H7 (cell line): ENCODE results near the gene PDLIM1. TPM values are rescaled to one million over a fixed set of nuclear protein-coding genes. Genes with fewer than 3 reads are reported as not detected.
A peak's percentile ranks its signal among the peaks of the same experiment; 100 is the strongest.
"Not testable (repeated sequence)": the region's sequence is repeated elsewhere in the genome, so short reads cannot be mapped to it uniquely, and the experiment has no call there.

Experiments
- DNase-seq: peaks from one replicate; pipeline ENCODE4 v3.0.0; 2012
- H3K27me3 ChIP-seq: 2 replicates; pipeline ENCODE4 v1.6.0; 2011; ENCODE audit warnings: mild to moderate bottlenecking, low read length; ENCODE audit not compliant: control insufficient read depth, insufficient read depth
- H3K36me3 ChIP-seq: replicated peaks from 2 replicates; pipeline ENCODE4 v1.5.1; 2011; ENCODE audit warnings: low read length; ENCODE audit not compliant: control insufficient read depth, insufficient read depth
- H3K4me3 ChIP-seq: 2 replicates; pipeline ENCODE4 v1.5.1; 2011; ENCODE audit warnings: low read depth, mild to moderate bottlenecking, control low read depth, low read length, moderate library complexity; ENCODE audit not compliant: insufficient read depth
- total RNA-seq: library from RNA; depleted of rRNA; stranded (reverse); fragments of >200 nt; shearing (Covaris generic); gene quantifications from 2 replicates; pipeline ENCODE4 v1.2.3, GENCODE V29; 2014

PDLIM1 gene
- total RNA-seq, 1 experiment from 2014 or later: 32.4 TPM

- H3K36me3 ChIP-seq: peaks cover 2% of the 10 kb centered on the region; the same call in 1 of the 2 replicates
- no peak for DNase-seq
These were observed 73.3 kb downstream of the PDLIM1 start for GRCh38 chr10:95217476-95217875.

GRCh38 chr10:95214793-95215192 lies 76.0 kb downstream of the PDLIM1 start:
- no peaks in the 10 kb centered on the region for H3K27me3 ChIP-seq
- DNase-seq: no peak
- H3K4me3 ChIP-seq: no peak overlapping the region
- peaks cover 2% of the 10 kb centered on the region; the same call in 1 of the 2 replicates for H3K36me3 ChIP-seq

More at GRCh38 chr10:95217476-95217875, 73.3 kb downstream of the PDLIM1 start:
- H3K4me3 ChIP-seq: no peak overlapping the region
- no peaks in the 10 kb centered on the region for H3K27me3 ChIP-seq

GRCh38 chr10:95214369-95214768 lies 76.4 kb downstream of the PDLIM1 start:
- peaks cover 2% of the 10 kb centered on the region; the same call in 1 of the 2 replicates for H3K36me3 ChIP-seq
- no peak overlapping the region for H3K4me3 ChIP-seq
- no peak for DNase-seq
- H3K27me3 ChIP-seq: no peaks in the 10 kb centered on the region

DNA sequence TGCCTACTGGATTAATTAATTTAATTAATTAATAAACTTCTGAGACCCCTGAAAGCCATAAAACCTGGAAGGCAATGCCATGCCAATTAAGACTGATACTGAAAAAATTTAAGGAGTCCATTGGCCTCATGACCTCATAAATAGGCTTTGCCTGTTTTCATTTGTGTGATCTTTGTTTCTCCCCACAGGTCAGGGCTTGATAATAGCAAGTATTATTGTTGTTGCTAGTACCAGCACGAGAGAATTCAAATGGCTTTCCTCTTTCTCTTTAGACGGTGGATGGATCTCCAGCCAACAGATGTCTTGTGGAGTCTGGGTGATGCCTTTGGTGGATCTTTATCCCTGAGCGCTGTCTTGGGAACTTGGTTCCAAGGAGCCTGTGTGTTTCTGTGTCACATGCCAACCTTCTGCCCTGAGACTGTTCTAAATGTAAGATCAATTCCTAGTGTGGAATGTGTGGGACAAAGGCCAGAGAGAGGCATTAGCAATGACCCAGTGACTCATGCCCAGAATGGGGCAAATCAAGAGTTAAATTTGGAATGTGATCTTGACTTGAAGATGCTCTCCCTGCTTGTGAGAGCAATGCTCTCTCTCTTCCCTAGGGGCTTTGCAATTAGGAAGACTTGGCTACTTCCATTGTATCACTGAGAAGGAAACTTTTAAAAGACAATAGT lies 79.1 kb downstream of the PDLIM1 start:
- Histone ChIP-seq H3K27me3 (no peaks in the 10 kb centered on the region), H3K36me3 (peaks cover 2% of the 10 kb centered on the region; the same call in 1 of the 2 replicates), H3K4me3 (no peak overlapping the region)
- no peak for DNase-seq

DNA sequence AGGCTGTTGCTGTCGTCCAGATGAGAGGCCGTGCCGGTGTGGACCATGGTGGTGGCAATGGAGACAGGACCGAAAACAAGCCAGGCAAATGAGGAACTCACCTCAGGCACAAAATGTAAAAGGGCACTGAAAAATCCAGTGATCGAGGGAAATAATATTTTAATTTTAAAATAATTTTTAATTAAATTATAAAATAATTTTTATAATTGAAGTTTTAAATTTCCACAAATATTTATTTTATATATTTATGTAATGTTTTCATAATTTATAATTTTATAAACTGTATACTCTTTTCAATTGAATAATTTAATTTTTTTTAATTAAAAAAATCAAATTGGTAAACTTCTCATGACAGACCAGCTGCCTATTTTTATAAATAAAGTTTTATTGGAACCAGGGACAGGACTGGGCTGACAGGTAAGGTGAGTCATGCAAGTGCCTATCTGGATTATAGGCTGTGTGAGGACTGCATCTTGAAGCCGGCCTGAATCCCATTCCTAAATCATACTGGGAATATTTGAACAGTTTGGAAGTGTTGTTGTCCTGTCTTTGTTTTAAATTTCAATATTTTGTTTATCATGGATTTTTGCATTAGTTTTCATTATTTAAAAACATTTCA lies 81.2 kb downstream of the PDLIM1 start:
- DNase-seq: no peak
- H3K36me3 ChIP-seq: no peaks in the 10 kb centered on the region
- no peak overlapping the region for H3K4me3 ChIP-seq
- H3K27me3 ChIP-seq: no peaks in the 10 kb centered on the region

- H3K36me3 ChIP-seq: no peaks in the 10 kb centered on the region
- no peak for DNase-seq
- H3K4me3 ChIP-seq: no peak overlapping the region
- no peaks in the 10 kb centered on the region for H3K27me3 ChIP-seq
These were observed 82.0 kb downstream of the PDLIM1 start for GRCh38 chr10:95208702-95209391.

GRCh38 chr10:95202865-95203264 lies 87.9 kb downstream of the PDLIM1 start:
- not testable (repeated sequence) for H3K27me3 ChIP-seq, DNase-seq, H3K36me3 ChIP-seq, H3K4me3 ChIP-seq

GRCh38 chr10:95201736-95202135 lies 89.1 kb downstream of the PDLIM1 start:
- H3K4me3 ChIP-seq: no peak overlapping the region
- 0 out of 2 replicates have a peak, but pooled peaks cover 1% of the 10 kb centered on the region for H3K36me3 ChIP-seq
- H3K27me3 ChIP-seq: no peaks in the 10 kb centered on the region
- no peak for DNase-seq

GRCh38 chr10:95196046-95196445 lies 94.8 kb downstream of the PDLIM1 start:
- Histone ChIP-seq H3K4me3 (no peak overlapping the region), H3K27me3 (no peaks in the 10 kb centered on the region), H3K36me3 (no peaks in the 10 kb centered on the region)
- DNase-seq: peak; percentile 35

DNA sequence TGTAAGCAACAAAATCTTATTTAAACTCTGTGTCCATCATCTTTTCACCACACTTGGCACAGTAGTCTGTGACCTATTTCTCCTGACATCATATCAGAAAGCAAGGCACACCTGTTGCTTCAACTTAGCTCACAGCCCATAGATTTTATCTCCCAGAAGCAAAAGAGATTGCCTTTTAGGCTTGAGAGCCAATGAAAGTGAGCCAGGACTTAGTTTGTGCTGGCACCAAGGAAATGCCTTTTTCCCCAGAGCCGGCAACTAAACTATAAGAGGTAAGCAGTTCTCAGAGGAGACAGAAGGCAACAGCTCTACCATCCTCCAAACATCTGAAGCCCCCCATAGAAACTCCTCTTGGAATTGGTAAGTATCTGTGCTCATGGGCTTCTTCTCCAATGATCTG lies 96.9 kb downstream of the PDLIM1 start, which contains the start of gene ACSM6:
ACSM6 (plus strand) TSS at position 295 of the 400 bp plus-strand sequence. CDS start 248 bp downstream, outside the sequence.
- no peaks in the 10 kb centered on the region for H3K27me3 ChIP-seq
- DNase-seq: no peak
- no peaks in the 10 kb centered on the region for H3K36me3 ChIP-seq
- no peak within 1 kb of the TSS for H3K4me3 ChIP-seq

DNA sequence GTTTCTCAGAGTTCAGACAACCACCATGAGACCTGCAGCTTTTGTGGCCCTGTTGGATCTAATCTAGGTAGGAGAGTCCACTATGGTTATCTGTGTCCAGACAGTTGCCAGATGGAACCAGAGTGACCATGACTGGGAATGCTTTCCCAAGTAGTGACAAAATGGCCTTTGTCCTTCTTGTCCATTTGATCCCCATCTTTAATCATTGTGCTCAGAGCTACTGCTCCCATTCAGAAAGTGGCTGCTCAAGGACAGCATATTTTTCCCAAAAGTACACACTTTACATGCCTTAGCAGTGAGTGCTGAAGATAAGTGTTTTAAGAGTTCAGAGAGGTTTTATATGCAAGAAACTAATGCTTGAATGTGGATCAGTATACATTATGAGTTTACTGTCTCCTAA lies 102.2 kb downstream of the PDLIM1 start:
- H3K27me3 ChIP-seq: peaks cover 3% of the 10 kb centered on the region; the same call in 1 of the 2 replicates
- no peaks in the 10 kb centered on the region; the same call in 1 of the 2 replicates for H3K36me3 ChIP-seq
- no peak for DNase-seq

GRCh38 chr10:95187617-95188016 lies 103.2 kb downstream of the PDLIM1 start:
- Histone ChIP-seq H3K4me3 (no peak overlapping the region), H3K36me3 (no peaks in the 10 kb centered on the region; the same call in 1 of the 2 replicates), H3K27me3 (peaks cover 3% of the 10 kb centered on the region; the same call in 1 of the 2 replicates)
- no peak for DNase-seq

More for the DNA sequence above, 102.2 kb downstream of the PDLIM1 start:
- H3K4me3 ChIP-seq: no peak overlapping the region
